Breast epithelium (tissue), 4 donors: ENCODE results near the gene SPCS1. TPM values are rescaled to one million over a fixed set of nuclear protein-coding genes. Genes with fewer than 3 reads are reported as not detected.

Experiments used
- DNase-seq, 2 donors: peaks; one replicate each; pipeline ENCODE4 v3.0.0-alpha.2; 2019; ENCODE audit warnings: low spot score in 2 of 2
- H3K27ac ChIP-seq, 2 donors: fragments of 200-600 bp; sonication (generic) in 1 of 2; one replicate each; pipeline ENCODE4 v1.5.1; 2016 to 2019; ENCODE audit warnings: mild to moderate bottlenecking in 1 of 2
- H3K27me3 ChIP-seq, 2 donors: fragments of 200-600 bp; sonication (generic) in 1 of 2; one replicate each; pipeline versions ENCODE4 v1.5.1 to v1.6.0; 2017 to 2019; ENCODE audit warnings: control low read depth in 1 of 2, mild to moderate bottlenecking in 1 of 2
- H3K36me3 ChIP-seq: fragments of 200-600 bp; one replicate; pipeline ENCODE4 v1.5.1; 2019
- H3K4me1 ChIP-seq, 2 donors: fragments of 200-600 bp; sonication (generic); one replicate each; pipeline ENCODE4 v1.5.1; 2016 to 2019; ENCODE audit warnings: control low read depth in 1 of 2
- H3K4me3 ChIP-seq, 3 donors: fragments of 200-600 bp; sonication (generic); 1 replicate in 2 of 3; 2 replicates in 1 of 3; pipeline ENCODE4 v1.5.1; 2016 to 2019; ENCODE audit warnings: mild to moderate bottlenecking in 3 of 3, moderate library complexity in 2 of 3
- H3K9me3 ChIP-seq, 2 donors: fragments of 200-600 bp; sonication (generic) in 1 of 2; one replicate each; pipeline ENCODE4 v1.5.1; 2016 to 2019; ENCODE audit warnings: control low read depth in 1 of 2
- POLR2A ChIP-seq: fragments of 450-650 bp; IDR thresholded peaks from one replicate; pipeline ENCODE4 v1.6.1; 2016; ENCODE audit warnings: antibody characterized with exemption, mild to moderate bottlenecking, moderate library complexity
- POLR2AphosphoS5 ChIP-seq, 3 donors: sonication (generic); formaldehyde crosslinking; IDR thresholded peaks; one replicate each; pipeline ENCODE4 v1.6.1; 2017; ENCODE audit warnings: antibody characterized with exemption in 3 of 3
- intact Hi-C: fragments of 100-400 bp; cut with DNase I; formaldehyde crosslinking; loops from one replicate; pipeline ENCODE4 v1.15.1; 2023; ENCODE audit warnings: low total_unique reads
- total RNA-seq, 3 donors: library from RNA; depleted of rRNA; stranded (reverse); fragments of >200 nt; gene quantifications; one replicate each; pipeline ENCODE4 v1.1.0, GENCODE V29; 2016
- TF ChIP-seq, protein P1 (sequence below), 3 donors: fragments of 450-650 bp; IDR thresholded peaks; one replicate each; pipeline ENCODE4 v1.5.1; 2016 to 2017; ENCODE audit warnings: antibody characterized with exemption in 3 of 3, mild to moderate bottlenecking in 3 of 3, moderate library complexity in 3 of 3

SPCS1 gene
- 10 to 100 TPM; 77.1 to 90.2 (median 86.5) TPM for total RNA-seq

DNA sequence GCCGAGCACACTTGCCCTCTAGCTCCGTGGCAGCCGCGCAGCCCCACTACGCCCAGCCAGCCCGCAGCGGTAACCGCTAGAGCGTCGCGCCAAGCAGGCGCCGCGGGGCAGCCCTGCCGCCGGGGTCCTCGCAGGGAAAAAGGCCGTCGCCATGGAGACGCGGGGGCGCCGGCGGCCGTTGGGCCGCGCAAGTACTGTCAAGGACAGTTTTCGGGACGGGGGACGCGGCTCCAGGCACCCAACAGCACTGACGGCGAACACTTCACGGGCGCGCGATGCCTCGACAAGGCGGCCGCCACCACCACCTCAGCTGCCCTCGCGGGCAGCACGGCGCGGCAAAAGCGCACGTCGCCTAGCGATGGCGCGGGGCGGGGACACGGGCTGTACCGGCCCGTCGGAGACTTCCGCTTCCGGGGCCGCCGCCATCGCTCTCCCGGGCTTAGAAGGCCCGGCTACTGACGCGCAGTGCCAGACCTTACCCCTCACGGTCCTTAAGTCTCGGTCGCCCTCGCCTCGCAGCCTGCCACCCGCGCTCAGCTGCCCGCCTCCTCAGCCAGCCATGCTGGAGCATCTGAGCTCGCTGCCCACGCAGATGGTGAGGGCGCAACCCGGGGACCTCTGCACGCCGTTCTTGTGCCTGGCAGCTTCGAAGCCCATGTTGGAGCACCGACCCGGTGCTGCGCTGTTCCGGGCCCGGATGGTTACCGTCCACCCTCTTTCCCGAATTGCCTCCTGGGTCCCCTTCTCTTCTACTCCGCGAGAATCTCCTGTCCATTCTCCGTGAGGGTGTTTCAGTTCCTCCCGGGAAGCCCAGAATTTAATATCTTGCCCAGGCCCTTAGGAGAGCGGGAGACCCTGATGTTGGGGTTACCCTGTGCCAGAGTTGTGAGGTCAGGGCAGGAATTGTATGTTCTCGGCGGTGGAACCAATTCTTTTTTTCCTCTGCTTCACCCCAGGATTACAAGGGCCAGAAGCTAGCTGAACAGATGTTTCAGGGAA, at the start of gene SPCS1, which contains the start of gene GLT8D1:
SPCS1 (plus strand) TSS at position 419 of the 999 bp plus-strand sequence; CDS start at position 560, 141 bp downstream.
GLT8D1 (minus strand) TSS at position 104 of the 999 bp plus-strand sequence. CDS start 5,331 bp downstream, outside the sequence.
- H3K4me1 ChIP-seq: peaks cover 0 to 24% of the 10 kb centered on the region in 2 donors
- peak within 1 kb of the TSS; percentile 79 to 99 (median 93) for H3K4me3 ChIP-seq
- intact Hi-C loops: loop anchor here (10.0 kb wide), 1 partner anchor 171 kb away; the partner anchor contains the start of genes NT5DC2 and UQCC5
- TF ChIP-seq POLR2A (peak; percentile 50), POLR2AphosphoS5 (IDR thresholded peaks at IDR 0.05) (peak in 2 of 3 donors; percentile 67 to 79)
- TF ChIP-seq, protein P1, sequence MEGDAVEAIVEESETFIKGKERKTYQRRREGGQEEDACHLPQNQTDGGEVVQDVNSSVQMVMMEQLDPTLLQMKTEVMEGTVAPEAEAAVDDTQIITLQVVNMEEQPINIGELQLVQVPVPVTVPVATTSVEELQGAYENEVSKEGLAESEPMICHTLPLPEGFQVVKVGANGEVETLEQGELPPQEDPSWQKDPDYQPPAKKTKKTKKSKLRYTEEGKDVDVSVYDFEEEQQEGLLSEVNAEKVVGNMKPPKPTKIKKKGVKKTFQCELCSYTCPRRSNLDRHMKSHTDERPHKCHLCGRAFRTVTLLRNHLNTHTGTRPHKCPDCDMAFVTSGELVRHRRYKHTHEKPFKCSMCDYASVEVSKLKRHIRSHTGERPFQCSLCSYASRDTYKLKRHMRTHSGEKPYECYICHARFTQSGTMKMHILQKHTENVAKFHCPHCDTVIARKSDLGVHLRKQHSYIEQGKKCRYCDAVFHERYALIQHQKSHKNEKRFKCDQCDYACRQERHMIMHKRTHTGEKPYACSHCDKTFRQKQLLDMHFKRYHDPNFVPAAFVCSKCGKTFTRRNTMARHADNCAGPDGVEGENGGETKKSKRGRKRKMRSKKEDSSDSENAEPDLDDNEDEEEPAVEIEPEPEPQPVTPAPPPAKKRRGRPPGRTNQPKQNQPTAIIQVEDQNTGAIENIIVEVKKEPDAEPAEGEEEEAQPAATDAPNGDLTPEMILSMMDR (IDR thresholded peaks at IDR 0.05): no peak
- no peaks in the 10 kb centered on the region for H3K9me3 ChIP-seq
- no peaks in the 10 kb centered on the region for H3K36me3 ChIP-seq
- no peaks in the 10 kb centered on the region for H3K27me3 ChIP-seq
- H3K27ac ChIP-seq: peak within 1 kb of the TSS; percentile 85 to 97
- DNase-seq: peak; percentile 72 to 78

DNA sequence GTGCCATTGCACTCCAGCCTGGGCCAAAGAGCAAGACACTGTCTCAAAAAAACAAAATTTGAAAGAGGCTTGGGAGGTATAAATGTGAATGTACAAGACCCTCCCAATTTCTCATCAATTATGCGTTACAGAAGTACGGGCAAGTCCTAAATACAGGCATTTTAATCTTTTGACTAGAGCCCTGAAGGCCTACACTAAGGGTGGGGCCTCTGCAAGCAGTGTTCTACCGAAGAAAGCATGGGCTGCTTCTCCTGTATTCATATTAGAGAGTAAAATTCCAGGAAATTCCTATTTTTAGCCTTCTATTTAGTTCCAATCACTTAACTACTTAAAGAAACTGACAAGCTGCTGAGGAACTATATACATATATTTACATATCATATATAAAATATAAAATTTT, 45.9 kb upstream of the SPCS1 start:
- H3K9me3 ChIP-seq: no peaks in the 10 kb centered on the region
- H3K36me3 ChIP-seq: peaks cover 6% of the 10 kb centered on the region
- no peaks in the 10 kb centered on the region for H3K27me3 ChIP-seq
- H3K27ac ChIP-seq: no peak overlapping the region
- intact Hi-C loops: no loop called here
- DNase-seq: no peak
- TF ChIP-seq POLR2A: no peak
- TF ChIP-seq, protein P1 (IDR thresholded peaks at IDR 0.05): no peak
- H3K4me3 ChIP-seq: no peak overlapping the region
- H3K4me1 ChIP-seq: no peaks in the 10 kb centered on the region

DNA sequence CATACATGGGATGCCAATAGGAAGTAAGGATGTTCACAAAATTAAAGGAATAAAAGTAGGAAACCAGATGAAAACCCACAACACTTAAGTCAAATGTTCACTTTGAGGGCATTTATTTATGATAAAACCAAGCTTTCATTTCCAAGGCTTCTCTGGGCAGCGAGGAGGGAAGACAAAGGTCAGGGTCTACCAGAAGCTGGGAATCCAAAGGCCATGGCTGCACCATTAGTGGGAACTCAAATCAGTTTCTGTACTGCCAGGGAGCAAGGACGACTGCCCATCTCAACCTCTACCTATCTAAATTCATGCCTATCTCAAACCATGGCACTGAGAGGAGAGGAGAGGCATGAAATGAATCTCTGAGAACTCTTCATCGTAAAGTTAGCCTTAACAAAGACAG, 42.8 kb upstream of the SPCS1 start:
- H3K27ac ChIP-seq: no peak overlapping the region
- TF ChIP-seq POLR2A (no peak), POLR2AphosphoS5 (IDR thresholded peaks at IDR 0.05) (no peak)
- TF ChIP-seq, protein P1 (IDR thresholded peaks at IDR 0.05): no peak
- no peaks in the 10 kb centered on the region for H3K4me1 ChIP-seq
- DNase-seq: no peak
- no peak overlapping the region for H3K4me3 ChIP-seq
- no peaks in the 10 kb centered on the region for H3K9me3 ChIP-seq
- H3K27me3 ChIP-seq: no peaks in the 10 kb centered on the region
- H3K36me3 ChIP-seq: no peaks in the 10 kb centered on the region
- intact Hi-C loops: no loop called here

DNA sequence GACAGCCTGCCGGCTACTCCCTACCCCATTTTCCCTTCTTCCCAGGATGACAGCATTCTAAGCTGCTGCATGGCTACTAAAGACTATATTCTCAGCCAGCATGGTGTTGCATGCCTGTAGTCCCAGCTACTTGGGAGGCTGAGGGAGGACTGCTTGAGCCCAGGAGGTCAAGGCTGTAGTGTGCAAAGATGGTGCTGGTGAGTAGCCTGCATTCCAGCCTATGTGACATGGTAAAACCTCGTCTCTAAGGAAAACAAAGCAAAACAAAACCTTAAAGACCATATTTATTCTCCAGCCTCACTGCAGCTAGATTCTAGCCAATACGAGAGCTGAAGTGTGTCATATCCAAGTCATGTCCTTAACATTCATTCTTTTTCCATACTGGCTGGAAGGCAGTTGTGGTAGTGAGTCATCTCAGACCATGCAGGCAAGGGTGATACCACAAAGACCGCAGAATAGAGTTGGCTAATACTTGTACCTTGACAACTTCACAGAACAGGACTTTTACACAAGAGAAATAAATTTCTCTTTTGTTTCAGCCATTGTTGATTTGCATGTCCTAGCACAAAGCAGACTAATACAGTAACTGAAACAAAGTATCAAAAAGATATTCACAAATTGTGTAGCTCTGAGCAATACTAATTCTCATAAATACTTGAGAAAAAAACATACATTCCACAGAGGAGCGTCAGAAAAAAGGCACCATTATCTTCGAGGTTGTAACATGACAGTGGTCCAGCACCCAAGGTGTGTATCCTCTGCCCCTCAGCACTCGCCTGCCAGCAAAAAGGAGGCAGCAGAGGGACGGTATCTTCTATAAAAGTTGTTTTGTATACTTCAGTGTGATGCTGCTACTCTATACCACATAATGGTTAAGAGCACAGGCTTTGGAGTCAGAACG, 35.0 kb upstream of the SPCS1 start:
- Histone ChIP-seq H3K9me3 (no peaks in the 10 kb centered on the region), H3K27ac (peak overlapping the region; percentile 69 to 81), H3K36me3 (no peaks in the 10 kb centered on the region), H3K4me3 (peak overlapping the region in 1 of 3 donors; percentile 6), H3K4me1 (no peaks in the 10 kb centered on the region), H3K27me3 (no peaks in the 10 kb centered on the region)
- no peak for DNase-seq
- intact Hi-C loops: no loop called here
- TF ChIP-seq POLR2AphosphoS5 (IDR thresholded peaks at IDR 0.05): peak in 1 of 3 donors; percentile 53
- TF ChIP-seq, protein P1 (IDR thresholded peaks at IDR 0.05): no peak
